NCI-H2107 treated with DMSO at 0.1 percent for 48 hours (cell line): ENCODE data around the gene TTC28.
A peak's percentile ranks its signal among the peaks of the same experiment; 100 is the strongest.

Experiments used
- DNase-seq: peaks from one replicate; lab custom pipeline; 2025; ENCODE audit not compliant: unreplicated experiment; lab: John Stamatoyannopoulos, UW

Gene TTC28

DNA sequence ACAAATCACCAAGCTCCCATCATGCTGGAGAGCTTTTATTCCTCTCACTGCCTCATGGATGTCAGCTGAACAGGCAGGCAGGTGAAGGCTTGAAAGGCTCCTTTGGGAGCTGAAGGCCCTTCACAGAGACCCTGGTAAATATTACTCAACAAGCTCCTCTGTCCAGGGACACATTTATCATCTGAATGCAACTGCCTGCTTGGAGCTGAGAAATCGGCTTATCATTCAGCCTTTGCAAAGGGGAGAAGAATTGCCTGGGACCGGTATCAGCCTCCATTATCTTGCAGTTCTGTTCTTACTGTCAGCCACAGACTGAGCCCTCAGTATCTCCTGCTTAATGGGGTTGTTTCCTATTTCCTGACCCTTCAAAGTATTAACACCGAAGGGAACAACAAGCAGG is 646.8 kb downstream of the TTC28 start:
- DNase-seq = peak; percentile 23

DNA sequence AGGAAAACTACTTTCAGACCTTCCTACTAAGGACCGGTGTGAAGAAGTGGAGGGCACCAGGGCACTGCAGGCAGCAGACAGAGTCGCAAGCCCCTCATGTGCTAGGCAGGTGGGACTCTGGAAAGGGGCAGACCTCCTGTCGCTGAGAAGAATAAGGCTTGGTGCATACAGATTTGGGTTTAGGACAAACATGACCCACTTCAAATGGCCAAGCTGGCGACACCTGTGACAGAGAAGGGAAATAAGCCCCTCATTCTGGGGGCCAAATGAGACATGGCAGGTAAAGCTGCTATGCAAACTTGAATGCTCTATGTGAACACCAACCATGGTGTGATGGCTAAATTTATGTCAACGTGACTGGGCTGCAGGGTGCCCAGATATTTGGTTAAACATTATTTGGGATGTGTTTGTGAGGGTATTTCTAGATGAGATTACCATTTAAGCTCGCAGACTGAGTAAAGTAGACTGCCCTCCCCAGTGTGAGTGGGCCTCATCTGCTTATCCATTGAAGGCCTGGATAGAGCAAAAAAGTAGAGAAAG is 648.2 kb downstream of the TTC28 start:
- DNase-seq = no peak

DNA sequence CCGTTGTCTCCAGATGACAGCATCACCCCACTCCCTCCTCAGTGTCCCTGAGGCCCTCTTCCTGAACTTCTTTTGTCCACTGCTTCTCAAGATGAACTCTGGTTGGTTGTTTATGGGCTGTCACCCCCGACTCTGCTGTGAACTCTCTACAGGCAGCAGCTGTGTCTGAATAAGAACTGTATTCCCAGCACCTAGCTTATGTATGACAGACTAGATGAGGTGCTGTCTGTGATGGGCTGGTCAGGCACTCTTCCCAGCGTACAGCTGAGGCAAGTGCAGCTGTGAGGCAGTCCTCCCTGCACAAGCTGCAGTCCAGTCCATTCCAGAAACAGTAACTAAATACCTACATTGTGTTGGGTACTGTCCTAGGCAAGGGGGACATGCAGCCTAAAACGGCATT is 649.2 kb downstream of the TTC28 start:
- DNase-seq = no peak

DNA sequence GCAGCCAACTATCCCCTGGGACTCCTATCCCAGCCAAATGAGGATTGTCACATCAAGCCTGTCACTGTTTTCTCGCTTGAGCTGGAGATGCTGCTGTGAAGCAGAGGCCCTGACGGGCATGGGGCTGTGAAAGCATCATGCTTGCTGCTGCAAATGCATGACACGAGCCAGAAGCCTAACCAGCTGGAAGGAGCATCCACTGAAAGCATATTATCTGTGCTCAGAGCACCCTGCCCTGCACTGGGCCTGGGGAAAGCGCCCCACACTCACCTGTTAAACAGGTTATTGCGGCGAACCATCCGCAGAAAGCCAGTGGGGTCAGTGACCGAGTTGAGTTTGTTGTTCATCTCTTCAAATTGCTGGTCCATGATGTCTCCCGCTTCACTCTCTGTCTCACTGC is 649.7 kb downstream of the TTC28 start:
- no peak for DNase-seq

DNA sequence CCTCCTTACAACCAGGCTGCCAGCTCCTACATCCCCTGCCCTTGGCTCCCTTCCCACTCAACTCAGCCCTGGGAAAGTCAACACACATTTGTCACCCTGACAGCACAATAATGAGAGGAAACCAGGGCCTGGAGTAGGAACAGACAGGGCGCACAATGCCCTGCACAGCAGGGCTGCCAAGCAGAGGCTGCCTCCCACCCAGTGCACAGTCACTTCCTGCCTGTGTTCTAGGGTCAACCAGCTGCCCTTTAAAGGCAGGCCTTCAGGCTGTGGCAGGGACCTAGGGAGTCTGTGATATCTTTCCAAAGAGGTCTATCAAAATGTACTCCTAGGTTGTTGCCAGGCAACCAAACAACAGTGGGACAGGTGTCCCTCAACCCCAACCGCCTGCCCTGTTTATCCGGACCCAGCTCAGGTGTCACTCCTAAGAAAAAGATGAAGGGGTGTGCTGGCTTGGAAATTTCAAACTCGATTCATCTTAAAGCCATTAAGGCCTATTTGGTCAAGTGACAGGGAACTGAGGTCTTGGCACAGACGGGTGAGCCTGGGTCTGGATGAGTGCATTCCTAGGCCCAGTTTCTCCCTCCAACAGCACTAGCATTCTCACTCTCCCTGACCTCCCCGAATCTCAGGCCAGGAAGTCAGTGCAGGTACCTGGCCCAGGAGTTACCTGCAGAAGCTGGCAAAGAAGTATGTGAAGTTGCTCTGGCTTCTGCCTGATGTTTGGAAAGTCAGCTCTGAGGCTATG is 650.3 kb downstream of the TTC28 start:
- peak; percentile 97 for DNase-seq

DNA sequence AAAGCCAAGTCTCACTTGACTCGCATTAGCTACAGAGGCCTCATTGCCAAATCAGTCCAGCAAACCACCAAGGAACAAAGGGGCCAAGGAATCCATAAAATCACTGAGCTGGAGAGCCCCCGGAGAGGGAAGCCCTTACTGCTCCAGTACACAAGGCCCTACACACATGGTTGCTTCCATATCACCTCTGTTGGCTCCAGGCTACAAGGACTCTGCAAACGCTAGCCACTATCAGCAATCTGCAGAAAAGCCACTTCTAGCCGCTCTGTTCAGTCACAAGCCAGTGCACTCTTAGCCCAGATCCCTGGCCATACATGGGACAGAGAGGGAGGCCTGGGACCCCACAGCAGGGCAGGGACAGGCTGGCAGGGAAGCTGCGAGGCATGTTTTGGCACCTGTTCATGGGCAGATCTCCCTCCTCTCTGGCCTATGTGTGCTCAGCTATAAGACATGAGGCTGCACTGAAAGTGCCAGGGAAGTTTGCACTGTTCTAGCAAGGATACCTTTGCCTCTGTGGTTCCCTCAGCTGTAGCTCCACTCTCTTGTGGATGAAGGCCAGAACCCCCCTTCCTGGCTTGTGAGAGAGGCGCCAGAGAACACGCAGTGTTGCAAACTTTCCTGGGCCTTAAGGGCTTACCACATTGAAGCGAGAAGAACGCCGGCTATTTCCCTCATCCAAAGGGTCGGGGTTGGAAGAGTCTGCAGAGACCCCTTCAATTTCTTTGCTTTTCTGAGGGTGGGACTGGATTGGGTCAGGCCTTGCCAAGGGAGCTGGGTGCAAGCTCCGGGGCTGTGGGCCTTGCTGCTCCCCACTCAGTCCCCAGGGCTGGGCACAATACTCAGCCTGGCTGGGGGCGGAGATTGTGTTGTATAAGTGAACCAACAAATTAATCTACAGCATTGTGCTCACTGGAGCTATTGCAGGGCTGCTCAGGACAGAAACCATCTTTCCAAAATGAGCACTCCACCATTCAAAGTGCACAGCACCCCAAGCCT is 651.9 kb downstream of the TTC28 start:
- no peak for DNase-seq

DNA sequence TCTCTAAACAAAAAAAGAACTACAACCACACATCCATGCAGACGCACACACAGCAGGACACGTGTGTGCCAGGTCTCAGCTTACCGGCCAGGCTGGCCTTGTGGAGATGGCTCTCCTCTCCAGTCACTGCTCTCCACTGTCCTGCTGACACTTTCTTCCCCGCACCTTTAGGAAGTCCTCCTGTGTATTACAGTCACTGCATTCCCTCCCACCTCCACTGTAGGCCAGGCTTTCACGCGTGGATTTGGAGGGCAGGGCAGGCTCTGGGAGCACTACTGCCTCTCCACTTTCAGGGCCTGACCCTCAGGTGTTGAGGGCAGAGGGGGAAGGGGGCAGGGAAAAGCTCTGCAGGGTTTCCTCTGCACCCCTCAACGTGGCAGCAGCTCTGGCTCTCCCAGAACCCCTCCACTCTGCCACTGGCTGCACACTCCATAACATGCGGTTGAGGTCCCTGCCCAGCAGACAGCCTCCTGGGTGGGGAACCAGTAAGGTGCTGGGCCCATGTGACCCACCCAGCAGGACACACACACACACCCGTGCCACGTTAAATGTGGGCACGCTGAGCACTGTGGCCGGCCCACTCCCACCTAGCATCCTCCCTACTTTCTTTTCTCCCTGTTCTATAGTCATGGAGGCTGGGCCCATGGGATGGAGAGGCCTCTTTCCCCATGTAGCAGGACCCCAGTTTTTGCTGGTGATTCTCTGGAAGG is 653.6 kb downstream of the TTC28 start:
- DNase-seq = no peak

DNA sequence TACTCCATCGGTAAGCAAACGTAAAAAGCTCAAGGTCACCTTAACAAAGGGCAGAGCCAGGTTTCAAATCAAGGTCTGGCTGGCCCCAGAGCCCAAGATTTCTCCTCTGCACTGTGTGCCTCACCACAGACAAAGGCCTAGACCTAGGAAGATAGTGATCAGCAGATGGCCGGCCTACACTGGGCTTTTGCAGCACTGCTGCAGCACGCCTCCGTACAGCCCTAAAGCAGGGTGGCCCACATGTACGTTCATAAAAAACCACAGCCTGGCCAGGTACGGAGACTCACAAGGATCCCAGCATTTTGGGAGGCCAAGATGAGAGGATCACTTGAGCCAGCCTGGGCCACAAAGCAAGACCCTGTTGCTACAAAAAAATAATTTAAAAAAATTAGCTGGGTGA is 654.3 kb downstream of the TTC28 start:
- DNase-seq = no peak

DNA sequence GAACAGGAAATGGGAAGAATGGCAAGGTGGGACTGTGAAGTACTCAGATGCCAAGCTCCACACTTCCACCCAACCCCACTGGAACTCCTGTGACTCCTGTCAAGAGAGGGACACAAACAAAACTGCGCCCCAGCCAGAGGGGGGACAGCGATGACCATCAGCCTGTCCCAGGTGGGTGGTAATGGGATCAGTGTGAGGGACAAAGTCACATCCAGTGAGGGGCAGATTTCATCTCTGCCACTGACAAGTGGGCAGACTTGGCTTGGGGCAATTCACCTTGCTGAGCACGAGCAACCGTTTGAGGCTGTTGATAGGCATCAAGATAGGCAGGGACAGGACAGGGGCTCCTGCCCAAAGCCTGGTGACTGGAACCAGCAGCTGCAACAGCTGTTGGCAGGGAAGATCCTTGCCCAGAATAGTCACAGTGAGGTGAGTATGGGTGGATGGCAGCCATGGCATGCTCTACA is 655.2 kb downstream of the TTC28 start:
- no peak for DNase-seq

DNA sequence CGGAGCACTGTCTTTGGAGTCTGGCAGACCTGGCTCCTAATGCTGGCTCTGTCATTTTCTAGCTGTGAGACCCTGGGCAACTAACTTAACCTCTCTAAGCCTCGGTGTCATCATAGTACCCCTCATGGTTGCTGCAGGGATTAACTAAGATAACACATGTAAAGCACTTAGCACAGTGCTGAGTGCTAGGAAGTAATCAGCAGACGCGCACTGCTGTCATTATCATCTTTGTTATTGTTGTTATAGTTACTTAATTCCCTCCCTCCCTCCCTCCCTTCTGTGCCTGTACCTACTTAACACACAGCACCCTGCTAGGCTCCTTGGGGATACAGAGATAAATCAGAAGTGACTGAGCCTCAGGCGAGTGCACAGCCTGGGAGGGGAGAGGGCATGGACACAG is 655.9 kb downstream of the TTC28 start:
- no peak for DNase-seq

DNA sequence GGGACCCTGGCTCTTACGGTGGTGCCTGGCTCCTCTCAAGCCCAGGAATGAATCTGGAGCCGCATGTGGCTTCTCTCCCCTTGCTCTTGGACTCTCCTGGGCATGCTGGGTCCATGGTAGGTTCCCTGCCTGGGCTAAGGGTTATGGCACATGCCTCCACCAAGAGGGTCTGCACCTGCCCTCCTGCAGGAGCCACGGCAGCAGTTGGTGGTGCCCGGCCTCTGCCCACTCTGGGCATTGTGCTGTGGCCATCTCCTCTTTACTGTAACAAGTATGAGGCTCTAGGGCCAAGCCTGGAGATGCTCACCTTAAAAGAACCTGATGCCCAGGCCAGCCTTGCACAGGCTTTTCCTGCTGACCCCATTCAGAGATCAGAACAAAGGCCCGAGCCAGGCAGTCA is 656.6 kb downstream of the TTC28 start:
- DNase-seq = no peak

DNA sequence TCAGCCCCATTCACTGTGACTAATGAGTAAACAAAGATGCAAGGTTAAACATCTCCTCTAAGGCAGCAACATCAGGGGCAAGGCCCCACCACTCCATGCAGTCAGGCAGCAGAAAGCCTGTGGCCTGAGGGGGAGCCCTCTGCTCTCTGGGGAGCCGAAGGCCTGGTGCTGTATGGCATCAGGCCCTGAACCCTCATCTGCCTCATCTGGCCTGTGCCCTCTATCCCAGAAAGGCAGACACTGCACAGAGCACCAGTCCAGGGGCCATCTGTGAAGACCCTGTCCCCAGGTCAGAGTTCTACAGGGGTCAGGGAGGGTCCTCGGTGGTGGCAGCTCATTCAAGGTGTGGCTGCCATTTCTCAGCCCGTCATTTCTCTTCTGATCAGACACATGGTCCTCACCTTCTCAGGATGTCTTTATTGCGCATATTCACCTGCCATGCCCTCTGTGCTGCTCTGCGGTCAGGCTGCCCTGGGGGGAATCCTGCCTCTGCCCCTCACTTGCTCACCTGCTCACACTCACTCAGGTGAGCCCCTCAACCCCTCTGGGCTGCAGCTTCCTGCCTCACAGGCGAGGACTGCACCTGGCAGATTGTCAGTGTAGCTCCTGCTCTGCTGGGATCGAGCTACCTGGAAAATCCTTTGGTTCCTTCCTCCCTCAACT is 657.5 kb downstream of the TTC28 start:
- DNase-seq = no peak

DNA sequence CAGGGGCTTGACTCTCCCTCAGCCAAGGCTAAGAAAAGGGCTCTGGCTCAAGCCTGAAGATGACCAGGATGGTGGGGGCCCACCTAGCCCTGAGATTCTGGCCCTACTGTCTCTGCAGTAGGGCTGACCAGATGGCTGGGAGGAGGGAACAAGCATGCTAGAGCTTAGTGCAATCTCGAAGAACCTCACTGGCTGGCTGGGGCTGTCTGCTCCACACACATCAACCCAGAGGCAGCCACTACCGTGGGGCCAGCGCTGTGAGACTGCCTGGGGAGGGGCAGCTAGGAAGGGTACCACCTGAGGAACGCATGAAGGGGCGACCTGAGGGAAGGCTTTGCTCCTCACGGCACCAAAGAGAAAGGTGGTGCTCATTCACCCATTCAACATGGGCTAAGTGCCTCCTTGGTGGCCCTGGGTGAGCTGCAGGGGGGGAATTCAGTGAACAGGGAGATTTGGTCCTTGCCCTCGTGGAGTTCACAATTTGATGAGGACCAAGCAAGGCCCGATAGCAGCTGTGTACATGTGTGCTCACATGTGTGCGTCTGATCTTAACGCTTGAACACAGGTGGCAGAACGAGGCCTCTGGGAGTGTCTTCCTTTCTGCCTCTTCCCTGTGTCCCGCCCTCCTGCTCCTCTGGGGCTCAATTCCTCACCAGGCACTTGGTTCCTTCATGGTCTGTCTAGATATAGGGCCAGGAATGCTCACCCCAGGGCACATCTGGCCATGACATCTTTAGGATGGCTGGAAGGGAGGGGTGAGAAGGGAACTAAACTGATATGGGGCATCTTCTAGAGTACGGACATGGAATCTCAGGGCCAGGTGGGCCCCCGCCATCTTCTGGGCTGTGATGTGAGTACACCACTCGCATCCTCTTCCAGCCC is 658.3 kb downstream of the TTC28 start:
- no peak for DNase-seq

DNA sequence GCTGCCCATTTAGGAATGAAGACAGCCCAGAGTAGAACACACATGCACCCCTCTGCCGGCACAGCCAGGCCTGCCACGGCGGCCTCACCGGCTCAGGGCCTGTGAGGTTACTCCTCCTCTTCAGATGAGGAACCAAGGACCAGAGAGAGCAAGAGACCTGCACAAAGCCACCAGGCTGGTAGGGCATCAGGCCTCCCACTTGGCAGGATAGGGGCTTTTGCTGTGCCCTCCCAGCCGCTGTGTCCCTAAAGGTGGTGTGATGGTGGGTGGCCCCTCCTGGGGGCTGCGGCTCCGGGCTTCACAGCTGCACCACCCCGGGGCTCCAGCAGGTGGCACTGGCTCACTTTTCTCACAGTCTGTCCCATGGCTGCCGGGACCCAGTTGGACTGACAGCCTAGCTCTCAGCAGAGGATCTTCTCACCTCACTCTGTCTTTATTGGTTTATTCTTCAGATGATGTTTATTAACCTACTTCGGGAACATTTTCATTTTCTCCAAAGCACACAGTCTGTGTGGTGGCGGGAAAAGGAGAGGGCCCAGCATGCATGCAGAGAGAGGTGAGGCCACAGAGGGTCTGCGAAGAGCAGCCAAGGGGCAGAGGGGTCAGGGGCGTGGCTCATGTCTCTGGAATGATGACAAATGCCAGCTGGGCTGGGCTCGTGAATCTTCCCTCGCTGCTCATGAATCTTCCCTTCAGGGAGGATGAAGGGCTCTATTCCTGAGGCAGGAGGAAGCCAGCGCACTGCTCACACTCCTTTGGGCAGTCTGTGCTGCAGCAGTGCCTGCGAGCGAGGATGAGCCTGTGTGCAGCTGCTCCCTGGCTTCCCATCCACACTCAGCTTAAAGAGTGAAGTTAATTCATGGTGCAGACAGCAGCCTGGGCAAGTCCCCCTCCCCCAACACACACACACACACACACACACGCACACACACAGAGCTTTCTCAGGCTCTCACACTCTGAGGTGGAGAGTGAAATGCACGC is 659.5 kb downstream of the TTC28 start:
- DNase-seq = no peak

DNA sequence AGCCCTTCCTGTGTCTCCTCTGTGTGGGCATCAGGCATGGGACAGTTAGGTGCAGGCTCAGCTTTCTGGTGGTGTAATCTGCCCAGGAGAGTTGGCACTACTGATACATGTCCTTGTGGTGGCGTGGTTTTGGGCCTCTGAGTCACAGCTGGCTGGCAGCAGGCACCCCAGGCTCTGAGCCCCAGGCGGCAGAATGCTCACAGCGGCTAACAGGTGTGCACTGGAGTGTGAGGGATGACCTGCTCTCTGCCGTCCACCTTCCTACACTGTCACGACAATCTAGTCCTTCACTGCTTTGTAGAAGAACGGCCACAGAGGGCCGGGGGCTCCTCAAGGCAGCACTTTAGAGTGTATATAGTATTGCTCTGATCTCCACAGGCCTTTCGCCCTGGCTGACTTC is 660.3 kb downstream of the TTC28 start:
- DNase-seq = no peak

DNA sequence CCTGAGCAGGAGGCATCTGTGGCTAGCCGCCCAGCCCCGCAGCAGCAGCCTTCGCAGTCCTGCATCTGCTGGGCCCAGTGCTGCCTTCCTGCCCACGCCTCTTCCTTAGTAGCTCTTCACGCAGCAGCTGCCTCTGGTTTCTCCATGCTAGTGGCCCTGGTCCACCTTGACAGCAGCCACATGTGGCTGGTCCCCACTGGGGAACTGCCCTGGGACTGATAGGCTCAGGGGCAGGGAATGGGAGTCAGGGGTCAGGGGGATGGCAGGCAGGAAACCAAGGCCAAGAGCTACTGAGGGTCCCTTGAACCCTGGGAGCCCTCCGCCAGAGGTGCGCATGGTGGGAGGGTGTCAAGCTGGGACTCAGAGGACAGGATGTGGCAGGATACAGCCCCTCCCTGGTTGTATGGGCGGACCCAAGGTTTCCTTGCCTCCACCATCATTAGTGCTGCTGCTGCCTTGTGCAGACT is 661.1 kb downstream of the TTC28 start:
- no peak for DNase-seq

DNA sequence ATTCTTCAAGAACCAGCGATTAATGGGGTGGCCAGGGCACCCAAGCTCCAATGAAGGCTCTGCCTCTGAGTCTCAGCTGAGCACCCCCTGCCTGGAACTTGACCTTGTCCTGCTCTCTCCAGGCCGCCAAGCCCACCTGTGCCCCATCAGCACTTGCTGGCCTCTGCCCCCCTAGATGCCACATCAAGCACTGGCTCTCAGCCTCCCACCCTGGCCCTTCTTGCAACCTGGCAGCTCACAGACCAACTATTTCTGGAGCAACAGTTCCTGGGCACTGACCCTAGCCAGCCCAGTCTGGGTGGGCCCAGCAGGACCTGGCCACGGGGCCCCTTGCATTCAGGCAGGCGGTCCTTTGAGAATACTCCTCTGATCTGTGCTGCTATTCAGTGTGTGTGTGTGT is 661.8 kb downstream of the TTC28 start:
- no peak for DNase-seq

DNA sequence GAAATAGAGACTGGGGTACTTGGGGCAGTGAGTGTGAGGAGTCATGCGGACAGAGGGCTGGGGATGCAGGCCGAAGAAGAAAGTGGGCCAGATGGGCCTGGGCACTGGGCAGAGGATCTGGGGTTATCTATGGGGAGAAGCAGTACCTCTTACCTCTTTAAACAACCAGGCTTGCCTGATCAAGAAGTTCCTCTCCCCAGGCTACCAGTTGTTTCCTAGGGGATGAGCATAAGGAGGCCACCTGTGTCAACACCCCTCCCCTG is 662.2 kb downstream of the TTC28 start:
- no peak for DNase-seq
